ENCODE measurements around the gene RIPOR3. TPM values are rescaled to one million over a fixed set of nuclear protein-coding genes. Genes with fewer than 3 reads are reported as not detected.

RIPOR3 gene
- total RNA-seq, 2 experiments from 2014 or later, result 0.53 TPM; not detected in 1

GRCh38 chr20:50681359-50682064 lies 9.8 kb downstream of the RIPOR3 start:
- no peak overlapping the region for H3K4me3 ChIP-seq (ENCODE audit: low read depth, low read length, poor library complexity, severe bottlenecking)
- no peak overlapping the region for H2AFZ ChIP-seq (ENCODE audit: low read length)
- no peaks in the 10 kb centered on the region for H3K9me2 ChIP-seq (ENCODE audit: insufficient read depth, low read length)
- no peaks in the 10 kb centered on the region for H3K36me3 ChIP-seq (ENCODE audit: insufficient read depth, low read length)
- H3K4me1 ChIP-seq (ENCODE audit: insufficient read depth, low read length, poor library complexity, severe bottlenecking), result no peaks in the 10 kb centered on the region
- no peak for DNase-seq (ENCODE audit: low spot score)
- H3K79me2 ChIP-seq (ENCODE audit: insufficient read depth, low read depth, low read length), result no peaks in the 10 kb centered on the region
- H3K27ac ChIP-seq (ENCODE audit: low read depth, low read length, poor library complexity, severe bottlenecking), result no peak overlapping the region
- H3K4me2 ChIP-seq (ENCODE audit: low read length), result no peak overlapping the region
- intact Hi-C loops (cut with micrococcal nuclease; ENCODE audit: unreplicated experiment), result no loop called here
- BruUV-seq (replicated peaks), result no TSS peak
- ChIA-PET CTCF (ENCODE audit: unreplicated experiment) (no interaction called here), POLR2A (interaction anchor here (0.7 to 1.2 kb wide), 2 partner anchors 21 to 66 kb away, joined by 3 to 6 read pairs; no protein-coding TSS in a partner anchor)
- H3K9me3 ChIP-seq (ENCODE audit: low read length), result no peaks in the 10 kb centered on the region
- H4K20me1 ChIP-seq (ENCODE audit: insufficient read depth, low read length), result no peaks in the 10 kb centered on the region
- no peak for TF ChIP-seq EZH2phosphoT487 (IDR thresholded peaks at IDR 0.05; ENCODE audit: borderline replicate concordance, low read depth, low read length)
- TF ChIP-seq, protein P1, sequence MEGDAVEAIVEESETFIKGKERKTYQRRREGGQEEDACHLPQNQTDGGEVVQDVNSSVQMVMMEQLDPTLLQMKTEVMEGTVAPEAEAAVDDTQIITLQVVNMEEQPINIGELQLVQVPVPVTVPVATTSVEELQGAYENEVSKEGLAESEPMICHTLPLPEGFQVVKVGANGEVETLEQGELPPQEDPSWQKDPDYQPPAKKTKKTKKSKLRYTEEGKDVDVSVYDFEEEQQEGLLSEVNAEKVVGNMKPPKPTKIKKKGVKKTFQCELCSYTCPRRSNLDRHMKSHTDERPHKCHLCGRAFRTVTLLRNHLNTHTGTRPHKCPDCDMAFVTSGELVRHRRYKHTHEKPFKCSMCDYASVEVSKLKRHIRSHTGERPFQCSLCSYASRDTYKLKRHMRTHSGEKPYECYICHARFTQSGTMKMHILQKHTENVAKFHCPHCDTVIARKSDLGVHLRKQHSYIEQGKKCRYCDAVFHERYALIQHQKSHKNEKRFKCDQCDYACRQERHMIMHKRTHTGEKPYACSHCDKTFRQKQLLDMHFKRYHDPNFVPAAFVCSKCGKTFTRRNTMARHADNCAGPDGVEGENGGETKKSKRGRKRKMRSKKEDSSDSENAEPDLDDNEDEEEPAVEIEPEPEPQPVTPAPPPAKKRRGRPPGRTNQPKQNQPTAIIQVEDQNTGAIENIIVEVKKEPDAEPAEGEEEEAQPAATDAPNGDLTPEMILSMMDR (conservative IDR thresholded peaks at IDR 0.05; ENCODE audit: low read length), result no peak

GRCh38 chr20:50680105-50680960 lies 11.0 kb downstream of the RIPOR3 start:
- Histone ChIP-seq H3K36me3 (ENCODE audit: insufficient read depth, low read length) (no peaks in the 10 kb centered on the region), H3K27ac (ENCODE audit: low read depth, low read length, poor library complexity, severe bottlenecking) (no peak overlapping the region), H3K9me3 (ENCODE audit: low read length) (no peaks in the 10 kb centered on the region), H2AFZ (ENCODE audit: low read length) (no peak overlapping the region), H4K20me1 (ENCODE audit: insufficient read depth, low read length) (no peaks in the 10 kb centered on the region), H3K79me2 (ENCODE audit: insufficient read depth, low read depth, low read length) (no peaks in the 10 kb centered on the region), H3K4me3 (ENCODE audit: low read depth, low read length, poor library complexity, severe bottlenecking) (no peak overlapping the region), H3K4me1 (ENCODE audit: insufficient read depth, low read length, poor library complexity, severe bottlenecking) (no peaks in the 10 kb centered on the region), H3K4me2 (ENCODE audit: low read length) (no peak overlapping the region), H3K9me2 (ENCODE audit: insufficient read depth, low read length) (no peaks in the 10 kb centered on the region)
- CTCF ChIA-PET (ENCODE audit: unreplicated experiment), result no interaction called here
- no peak for TF ChIP-seq EZH2phosphoT487 (IDR thresholded peaks at IDR 0.05; ENCODE audit: borderline replicate concordance, low read depth, low read length)
- TF ChIP-seq, protein P1 (conservative IDR thresholded peaks at IDR 0.05; ENCODE audit: low read length), result no peak
- POLR2A ChIA-PET, result interaction anchor here (0.6 to 1.2 kb wide), 2 partner anchors 20 to 108 kb away, joined by 3 to 6 read pairs; no protein-coding TSS in a partner anchor
- BruUV-seq (replicated peaks), result no TSS peak
- intact Hi-C loops (cut with micrococcal nuclease; ENCODE audit: unreplicated experiment), result no loop called here
- no peak for DNase-seq (ENCODE audit: low spot score)

Measured in OCI-LY7 (cell line).